NOMO-1 treated with dmso at 0.1 percent for 144 hours (cell line): ENCODE measurements around the gene CDK11B.

Experiments used
- DNase-seq: peaks from one replicate; lab custom pipeline; 2025; ENCODE audit not compliant: unreplicated experiment; lab: John Stamatoyannopoulos, UW

The CDK11B gene

DNA sequence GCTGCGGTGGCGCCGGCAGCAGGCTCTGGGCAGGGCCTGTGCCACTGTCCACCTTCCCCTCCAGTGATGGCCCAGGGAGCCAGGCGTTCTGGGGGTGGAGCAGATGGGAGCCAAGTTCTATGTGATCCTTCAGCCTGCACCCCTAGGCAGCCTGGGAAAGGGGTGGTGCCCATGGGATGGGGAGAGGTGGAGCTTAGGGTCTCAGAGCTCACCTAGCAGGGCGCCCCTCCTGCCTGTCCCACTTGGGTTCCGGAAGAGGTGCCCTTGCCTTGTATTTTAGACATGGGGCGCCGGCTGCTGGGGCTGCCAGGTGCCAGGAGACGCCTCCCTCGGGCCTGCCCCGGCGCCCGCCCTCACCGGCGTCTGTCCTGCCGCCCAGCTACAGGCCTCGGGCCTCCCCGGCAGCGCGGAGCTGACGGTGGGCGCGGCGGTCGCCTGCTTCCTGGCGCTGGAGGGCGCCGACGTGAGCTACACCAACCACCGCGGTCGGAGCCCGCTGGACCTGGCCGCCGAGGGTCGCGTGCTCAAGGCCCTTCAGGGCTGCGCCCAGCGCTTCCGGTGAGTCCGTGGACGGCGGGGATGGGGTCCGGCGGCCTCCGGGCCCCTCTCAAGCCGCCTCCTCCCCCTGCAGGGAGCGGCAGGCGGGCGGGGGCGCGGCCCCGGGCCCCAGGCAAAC lies 29.9 kb downstream of the CDK11B start:
- DNase-seq, result no peak

DNA sequence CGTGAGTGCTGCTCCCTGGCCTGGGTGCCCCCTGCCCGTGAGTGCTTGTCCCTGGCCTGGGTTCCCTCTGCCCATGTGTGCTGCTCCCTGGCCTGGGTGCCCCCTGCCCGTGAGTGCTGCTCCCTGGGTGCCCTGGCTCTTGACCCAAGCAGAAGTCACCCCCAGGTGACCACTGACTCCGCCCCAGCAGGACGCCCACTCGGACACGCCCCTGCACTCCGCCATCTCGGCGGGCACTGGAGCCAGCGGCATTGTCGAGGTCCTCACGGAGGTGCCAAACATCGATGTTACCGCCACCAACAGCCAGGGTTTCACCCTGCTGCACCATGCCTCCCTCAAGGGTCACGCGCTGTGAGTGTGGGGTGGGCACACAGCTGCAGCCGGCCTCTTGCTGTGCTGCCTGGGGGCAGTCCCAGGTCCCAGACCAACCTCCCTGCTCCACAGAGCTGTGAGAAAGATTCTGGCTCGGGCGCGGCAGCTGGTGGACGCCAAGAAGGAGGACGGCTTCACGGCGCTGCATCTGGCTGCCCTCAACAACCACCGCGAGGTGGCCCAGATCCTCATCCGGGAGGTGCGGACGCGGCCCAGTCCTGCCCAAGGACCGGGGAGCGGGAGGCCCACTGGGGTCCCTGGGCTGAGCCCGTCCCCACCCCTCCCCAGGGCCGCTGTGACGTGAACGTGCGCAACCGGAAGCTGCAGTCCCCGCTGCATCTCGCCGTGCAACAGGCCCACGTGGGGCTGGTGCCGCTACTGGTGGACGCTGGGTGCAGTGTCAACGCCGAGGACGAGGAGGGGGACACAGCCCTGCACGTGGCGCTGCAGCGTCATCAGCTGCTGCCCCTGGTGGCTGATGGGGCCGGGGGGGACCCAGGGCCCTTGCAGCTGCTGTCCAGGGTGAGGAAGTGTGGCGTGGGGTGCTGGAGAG lies 30.7 kb downstream of the CDK11B start:
- DNase-seq, result no peak

DNA sequence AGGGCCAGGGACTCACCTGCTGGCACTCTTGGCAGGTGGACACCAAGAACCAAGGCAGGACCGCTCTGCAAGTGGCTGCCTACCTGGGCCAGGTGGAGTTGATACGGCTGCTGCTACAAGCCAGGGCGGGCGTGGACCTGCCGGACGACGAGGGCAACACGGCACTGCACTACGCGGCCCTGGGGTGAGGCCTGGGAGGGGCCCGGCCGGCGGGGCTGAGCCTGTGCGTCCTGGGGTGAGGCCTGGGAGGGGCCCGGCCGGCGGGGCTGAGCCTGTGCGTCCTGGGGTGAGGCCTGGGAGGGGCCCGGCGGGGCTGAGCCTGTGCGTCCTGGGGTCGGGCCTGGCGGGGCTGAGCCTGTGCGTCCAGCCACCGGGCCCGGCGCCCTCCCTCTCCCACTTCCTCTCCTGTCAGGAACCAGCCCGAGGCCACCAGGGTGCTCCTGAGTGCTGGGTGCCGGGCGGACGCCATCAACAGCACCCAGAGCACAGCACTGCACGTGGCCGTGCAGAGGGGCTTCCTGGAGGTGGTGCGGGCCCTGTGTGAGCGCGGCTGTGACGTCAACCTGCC lies 31.5 kb downstream of the CDK11B start:
- no peak for DNase-seq

DNA sequence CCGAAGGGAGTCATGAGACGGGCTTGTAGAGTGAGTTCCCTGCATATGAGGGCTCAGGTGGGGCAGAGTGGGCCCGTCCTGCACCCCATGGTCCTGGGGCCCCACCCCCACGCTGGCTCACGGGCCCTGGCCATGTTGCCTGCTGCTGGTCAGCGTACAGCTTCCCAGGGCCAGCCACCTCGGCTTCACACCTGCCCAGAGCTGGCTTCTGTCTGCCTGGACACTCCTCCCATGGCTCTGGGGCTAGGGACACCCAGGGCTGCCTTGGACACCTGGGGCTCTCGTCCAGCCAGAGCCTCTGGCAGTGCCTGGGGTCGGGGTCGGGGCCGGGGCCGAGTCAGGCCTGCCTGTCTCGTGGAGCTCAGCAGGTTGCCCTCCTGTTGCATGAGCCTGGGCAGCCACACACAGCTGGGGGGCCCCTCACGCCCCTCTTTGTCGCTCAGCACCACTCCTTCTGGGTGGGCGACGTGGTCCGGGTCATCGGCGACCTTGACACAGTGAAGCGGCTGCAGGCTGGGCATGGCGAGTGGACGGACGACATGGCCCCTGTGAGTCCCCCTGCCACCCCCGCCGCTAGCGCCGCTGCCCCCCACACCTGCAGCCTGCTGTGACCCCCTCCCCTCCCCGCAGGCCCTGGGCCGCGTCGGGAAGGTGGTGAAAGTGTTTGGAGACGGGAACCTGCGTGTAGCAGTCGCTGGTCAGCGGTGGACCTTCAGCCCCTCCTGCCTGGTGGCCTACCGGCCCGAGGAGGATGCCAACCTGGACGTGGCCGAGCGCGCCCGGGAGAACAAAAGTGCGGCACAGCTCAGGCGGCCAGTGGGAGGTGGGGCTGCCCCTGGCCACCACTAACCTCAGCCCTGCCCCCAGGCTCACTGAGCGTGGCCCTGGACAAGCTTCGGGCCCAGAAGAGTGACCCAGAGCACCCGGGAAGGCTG lies 32.3 kb downstream of the CDK11B start:
- DNase-seq, result no peak

DNA sequence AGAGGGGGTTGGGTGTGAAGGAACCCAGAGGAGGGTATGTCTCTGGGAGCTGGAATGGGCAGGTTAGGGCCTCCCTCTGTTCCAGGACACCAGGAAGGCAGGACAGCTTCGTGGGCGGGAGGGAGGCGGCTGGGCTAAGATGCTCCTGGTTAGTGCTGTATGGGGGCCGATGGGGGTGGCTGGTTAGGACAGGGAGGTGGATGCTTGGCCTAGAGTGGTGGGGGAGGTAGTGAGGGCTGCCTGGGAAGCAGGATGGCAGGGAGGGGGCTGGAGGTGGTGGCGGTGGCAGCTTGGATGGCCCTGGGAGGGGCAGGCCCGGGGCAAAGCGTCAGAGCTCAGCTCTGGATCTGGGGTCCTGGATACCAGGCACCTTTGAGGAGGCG lies 33.0 kb downstream of the CDK11B start:
- DNase-seq, result no peak

DNA sequence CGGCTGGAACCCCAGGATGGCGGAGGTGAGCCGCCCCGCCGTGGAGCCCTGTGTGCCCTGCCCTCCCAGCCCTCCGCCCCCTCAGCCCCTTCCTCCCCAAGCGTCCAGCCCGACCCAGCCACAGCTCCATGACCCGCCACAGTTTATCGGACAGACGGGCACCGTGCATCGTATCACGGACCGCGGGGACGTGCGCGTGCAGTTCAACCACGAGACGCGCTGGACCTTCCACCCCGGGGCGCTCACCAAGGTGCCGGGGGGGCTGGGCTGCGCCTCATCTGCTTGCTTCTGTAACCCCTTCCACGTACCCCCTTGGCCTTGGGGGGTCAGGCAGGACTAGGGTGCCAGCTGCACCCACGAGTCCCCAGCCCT lies 33.4 kb downstream of the CDK11B start:
- DNase-seq, result no peak

DNA sequence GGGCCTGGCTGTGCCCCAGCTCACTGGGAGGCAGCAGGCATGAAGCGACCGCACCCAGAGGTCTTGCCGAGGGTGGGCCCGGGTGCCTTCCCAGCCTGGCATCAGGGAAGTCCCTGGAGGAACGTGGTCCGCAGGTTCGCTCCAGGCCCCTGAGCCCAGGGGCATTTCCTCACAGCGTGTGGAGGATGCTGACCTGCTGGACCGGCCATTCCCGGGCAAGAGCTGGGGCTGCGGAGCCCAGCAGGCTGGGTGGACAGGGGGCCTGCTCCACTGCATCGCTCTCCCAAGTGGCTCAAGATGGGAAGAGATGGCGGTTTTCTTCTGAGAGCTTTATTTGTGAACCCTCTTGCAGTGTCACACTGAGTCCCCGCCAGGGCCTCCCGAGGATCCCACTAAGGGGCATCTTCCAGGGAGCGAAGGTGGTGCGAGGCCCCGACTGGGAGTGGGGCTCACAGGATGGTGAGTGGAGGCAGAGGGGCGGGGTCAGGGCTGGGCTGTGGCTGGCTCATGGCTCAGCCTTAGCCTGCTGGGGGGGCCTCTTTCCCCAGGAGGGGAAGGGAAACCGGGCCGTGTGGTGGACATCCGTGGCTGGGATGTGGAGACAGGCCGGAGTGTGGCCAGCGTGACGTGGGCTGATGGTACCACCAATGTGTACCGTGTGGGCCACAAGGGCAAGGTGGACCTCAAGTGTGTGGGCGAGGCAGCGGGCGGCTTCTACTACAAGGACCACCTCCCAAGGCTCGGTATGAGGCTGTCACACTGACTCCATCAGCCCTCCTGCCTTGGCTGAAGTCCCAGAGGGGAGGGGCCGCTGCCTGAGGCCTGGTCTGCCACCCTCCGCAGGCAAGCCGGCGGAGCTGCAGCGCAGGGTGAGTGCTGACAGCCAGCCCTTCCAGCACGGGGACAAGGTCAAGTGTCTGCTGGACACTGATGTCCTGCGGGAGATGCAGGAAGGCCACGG lies 34.1 kb downstream of the CDK11B start:
- no peak for DNase-seq

DNA sequence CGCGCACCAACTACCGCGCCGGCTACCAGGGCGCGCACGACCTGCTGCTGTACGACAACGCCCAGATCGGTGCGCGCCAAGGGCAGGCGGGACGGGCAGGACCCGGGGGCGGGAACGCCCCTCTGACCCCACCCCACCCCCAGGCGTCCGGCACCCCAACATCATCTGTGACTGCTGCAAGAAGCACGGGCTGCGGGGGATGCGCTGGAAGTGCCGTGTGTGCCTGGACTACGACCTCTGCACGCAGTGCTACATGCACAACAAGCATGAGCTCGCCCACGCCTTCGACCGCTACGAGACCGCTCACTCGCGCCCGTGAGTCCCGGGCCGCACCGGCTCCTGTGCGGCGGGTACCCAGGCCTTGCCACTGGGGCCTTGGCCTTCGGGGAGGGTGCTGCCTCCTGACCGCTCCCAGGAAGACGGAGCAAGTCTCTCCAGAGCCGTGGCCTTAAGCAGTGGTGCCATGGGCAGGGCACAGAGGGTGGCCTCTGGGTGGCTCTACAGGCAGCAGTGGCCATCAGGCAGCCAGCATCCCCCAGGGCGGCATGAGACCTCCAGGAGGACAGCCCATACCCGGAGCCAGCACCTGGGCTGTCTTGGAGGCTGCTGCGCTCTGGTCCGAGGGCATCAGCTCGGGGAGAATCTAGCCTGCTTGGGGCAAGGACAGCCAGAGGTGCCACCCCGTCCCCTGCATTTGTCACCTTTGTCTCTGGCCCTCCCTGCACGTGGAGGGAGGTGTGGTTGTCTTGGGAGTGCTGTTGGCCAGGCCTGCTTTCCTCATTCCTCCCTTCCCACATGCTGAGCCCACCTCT lies 35.0 kb downstream of the CDK11B start:
- no peak for DNase-seq

DNA sequence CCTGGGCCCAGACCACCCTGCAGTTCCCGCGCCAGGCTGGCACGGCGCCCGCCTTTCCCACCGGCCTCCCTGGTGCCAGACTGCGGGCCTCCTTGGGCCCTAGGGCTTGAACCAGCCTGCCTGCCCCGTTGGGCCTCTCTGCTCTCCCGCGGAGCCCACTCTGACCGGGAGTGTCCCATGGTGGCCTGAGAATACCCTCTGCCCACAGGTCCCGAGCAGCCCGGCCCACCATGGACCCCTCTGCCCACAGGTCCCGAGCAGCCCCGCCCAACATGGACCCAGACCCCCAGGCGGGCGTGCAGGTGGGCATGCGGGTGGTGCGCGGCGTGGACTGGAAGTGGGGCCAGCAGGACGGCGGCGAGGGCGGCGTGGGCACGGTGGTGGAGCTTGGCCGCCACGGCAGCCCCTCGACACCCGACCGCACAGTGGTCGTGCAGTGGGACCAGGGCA lies 35.6 kb downstream of the CDK11B start:
- DNase-seq, result no peak

DNA sequence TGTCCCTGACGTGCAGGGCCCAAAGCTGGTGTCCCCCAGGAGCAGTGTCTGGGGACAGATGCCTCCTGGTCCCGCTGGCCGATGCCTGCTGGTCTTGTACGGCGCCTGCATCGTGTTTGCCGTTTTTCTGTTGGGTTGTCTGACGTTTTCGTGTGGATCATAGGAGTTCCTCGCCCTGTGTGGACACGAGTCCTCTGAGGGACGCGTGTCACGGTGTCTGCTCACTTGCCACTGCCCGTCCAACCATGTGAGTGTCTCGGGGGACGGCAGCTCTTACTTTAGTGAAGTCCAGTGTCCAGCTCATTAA lies 36.1 kb downstream of the CDK11B start:
- no peak for DNase-seq

DNA sequence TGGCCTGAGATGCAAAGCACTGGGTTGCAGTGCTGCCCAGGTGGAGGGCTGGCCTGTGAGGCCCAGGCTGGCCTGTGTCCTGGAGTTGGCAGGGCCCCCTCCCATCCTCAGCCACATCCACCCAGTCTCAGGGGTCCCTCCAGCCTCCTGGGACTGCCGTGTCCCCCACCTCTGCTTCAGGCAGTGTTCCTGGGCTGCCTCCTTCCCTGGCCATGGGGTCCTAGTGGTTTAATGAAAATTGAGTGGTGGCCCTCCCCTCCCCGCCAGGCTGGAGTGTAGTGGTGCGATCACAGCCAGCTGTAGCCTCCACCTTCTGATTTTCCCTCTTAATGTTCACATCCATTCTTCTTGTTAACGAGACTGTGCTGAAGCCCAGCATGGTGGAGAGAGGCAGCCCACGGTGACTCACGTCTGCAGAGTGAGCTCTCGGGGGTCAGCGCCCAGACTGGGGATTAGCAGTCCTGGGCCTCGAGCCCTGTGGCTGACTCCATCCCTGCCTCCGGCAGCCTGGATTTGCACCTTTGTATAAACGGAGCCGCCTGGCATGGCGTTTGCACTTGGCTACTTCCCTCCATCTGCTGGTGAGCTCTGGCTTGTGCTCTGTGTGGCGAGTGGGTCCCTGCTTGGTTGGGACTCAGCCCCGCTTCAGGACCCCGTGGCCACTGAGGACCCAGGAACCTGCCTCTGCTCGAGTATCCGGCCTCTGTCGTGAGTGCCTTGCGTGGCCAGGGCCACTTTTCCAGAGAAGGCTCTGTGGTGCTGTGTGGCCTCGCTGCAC lies 36.6 kb downstream of the CDK11B start:
- DNase-seq, result no peak

DNA sequence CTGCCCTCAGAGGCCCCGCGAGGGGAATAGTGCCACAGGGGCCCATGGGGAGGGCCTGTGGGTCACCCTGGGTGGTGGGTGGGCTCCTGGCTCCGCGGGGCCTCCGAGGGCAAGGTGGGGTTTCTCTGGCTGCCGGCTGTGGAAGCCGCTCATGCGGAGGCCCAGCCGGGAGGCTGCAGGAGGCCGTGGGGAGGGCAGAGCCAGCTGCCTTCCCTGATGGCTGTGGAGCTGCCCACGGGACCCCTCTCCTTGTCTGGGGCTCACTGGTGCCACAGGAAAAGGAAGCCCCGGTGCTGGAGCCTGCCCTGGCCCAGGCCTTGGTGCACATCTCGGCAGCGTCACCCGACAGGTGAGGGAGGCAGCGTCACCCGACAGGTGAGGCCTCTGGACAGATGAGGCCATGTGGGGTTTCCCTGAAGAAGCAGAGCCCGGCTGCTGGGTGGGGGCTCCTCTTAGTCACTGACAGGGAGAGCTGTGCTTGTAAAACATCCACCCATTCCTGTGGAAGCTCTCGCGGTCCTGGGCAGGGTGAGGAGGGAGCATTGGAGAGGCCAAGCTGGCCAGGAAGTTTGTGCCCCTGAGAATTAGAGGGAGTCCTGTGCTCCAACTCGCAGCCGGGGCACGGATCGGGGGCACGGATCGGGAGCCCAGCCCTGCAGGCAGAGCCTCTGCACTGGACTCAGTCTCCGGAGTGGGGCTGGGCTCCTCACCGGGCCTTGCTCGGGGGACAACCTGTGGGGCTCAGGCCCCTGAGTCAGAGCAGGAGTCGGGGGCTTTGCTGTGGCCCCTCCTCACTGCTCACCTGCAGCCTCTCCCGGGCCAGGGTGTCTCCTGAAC lies 37.4 kb downstream of the CDK11B start:
- no peak for DNase-seq

DNA sequence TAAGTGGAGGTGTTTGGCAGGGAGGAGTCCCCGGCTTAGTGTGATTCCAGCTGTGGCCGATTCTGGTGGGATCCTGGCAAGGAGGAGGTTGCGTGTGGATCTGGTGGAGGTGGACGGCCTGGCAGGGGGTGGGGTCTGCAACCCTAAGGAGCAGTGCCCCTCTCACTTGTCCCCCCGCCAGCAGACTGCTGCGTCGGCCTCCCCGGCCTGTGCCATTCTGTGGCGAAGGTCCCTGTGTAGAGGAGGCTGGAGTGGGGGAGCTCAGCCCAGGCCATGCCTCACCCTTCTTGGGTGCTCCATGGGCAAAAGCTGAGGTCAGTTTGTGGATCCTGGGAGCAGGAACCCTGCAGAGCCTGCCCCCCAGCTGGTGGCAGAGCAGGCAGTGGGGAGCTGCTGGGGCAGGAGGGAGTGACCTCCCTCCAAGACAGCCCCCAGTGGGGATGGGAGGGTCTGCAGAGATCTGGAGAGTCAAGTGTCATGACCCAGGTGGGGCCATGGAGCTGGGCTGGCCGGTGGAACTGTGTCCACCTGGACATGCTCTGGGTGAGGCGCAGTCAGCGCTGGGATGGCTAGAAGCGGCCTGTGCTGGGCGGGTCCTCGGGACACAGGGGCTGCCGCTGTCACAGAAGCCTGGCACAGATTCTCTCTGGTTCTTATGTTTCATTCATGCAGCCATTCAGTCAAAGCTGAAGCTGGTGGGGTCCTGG lies 38.2 kb downstream of the CDK11B start:
- no peak for DNase-seq

DNA sequence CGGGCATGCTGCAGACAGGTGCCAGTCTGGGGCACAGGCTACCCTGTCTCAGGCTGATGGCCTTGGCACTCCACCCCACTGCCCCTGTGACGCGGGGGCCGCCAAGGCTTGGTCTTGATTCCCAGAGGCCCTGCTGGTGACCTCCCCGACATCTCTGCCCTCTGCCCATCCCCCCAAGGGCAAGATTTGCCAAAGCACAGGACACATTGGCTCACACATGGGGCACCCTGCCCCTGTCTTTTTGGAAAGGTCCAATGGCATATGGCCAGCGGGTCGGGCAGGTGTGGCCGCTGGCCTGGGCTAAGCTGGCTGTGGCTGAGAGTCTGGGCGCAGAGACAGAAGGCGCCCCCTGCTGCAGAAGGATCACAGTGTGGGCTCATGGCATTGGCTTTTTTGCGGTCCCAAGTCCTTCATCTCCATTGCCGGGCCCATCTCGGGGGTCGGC lies 38.9 kb downstream of the CDK11B start:
- DNase-seq, result no peak

DNA sequence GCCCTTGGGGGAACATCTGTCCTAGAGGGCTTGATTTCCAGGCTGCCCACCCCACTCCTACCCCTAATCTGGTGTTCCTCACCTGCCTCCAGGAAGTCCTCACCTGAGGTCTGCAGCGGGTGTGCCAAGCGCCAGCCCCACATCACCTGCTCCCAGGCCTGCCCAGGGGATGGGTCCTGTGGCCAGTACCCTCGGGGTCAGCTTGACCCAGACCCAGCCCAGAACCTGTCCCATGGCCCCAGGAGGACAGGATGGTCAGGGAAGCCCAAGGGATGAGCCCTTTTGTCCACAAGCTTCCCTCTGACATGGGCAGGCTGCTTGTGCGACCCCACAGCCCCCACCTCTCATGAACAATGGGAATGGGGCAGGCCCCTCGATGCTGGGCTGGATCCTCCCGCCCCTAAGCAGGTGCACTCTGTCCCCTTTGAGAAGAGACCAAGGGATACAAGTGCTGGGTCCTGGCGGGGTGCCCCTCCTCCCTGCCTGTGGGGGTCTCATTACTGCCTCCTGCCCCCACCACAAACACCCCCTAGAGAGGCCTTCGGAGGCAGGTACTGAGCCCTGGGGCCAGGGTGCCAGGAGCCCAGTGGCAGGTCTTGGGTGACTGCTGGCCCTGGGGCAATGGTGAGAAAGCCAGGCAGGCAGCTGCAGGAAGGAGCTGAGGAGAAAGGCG lies 40.3 kb downstream of the CDK11B start:
- no peak for DNase-seq

DNA sequence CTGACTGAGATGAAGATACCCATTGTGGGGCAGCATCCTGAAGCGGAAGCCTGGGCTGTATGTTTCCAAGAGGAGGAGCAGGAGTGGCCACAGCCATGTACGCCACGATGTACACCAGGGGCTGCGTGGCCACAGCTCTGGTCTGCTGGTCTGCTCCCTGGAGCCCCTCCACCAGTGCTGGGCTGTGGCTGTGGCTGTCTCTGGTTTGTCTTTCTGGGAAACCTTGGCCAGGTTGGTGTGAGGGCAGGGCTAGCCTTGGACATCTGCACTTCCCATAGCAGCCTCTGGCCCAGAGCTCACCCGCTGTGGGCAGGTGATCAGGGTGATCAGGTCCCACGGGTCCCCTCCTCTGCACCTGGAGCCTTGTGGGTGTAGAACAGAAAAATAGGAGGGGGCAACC lies 40.9 kb downstream of the CDK11B start:
- no peak for DNase-seq
